CD14-positive monocyte (primary cell): Measurements from ENCODE around the gene C2orf76. TPM values are rescaled to one million over a fixed set of nuclear protein-coding genes. Genes with fewer than 3 reads are reported as not detected.

ENCODE experiments used
- DNase-seq, 3 donors: peaks; one replicate each; pipeline ENCODE4 v3.0.0-alpha.2; 2011 to 2022
- H2AFZ ChIP-seq: 2 replicates; pipeline ENCODE4 v1.6.0; 2012; ENCODE audit warnings: mild to moderate bottlenecking, low read depth, low read length, inconsistent platforms; ENCODE audit not compliant: insufficient read depth, poor library complexity, severe bottlenecking
- H3K27ac ChIP-seq, 2 donors: 1 replicate in 1 of 2; 2 replicates in 1 of 2; pipeline ENCODE4 v1.5.1; 2012 to 2013; ENCODE audit warnings: low read length in 2 of 2, control low read depth in 1 of 2, inconsistent platforms in 1 of 2, low read depth in 1 of 2, mild to moderate bottlenecking in 1 of 2
- H3K27me3 ChIP-seq, 2 donors: one replicate each; pipeline versions ENCODE4 v1.6.0 to v1.6.1; 2011 to 2013; ENCODE audit warnings: low read length in 2 of 2; ENCODE audit not compliant: control insufficient read depth in 2 of 2, insufficient read depth in 2 of 2
- H3K36me3 ChIP-seq, 2 donors: replicated peaks in 1 of 2; 1 replicate in 1 of 2; 2 replicates in 1 of 2; pipeline versions ENCODE4 v1.5.1 to v1.6.1; 2012 to 2013; ENCODE audit warnings: low read length in 2 of 2, control low read depth in 1 of 2, inconsistent platforms in 1 of 2, mild to moderate bottlenecking in 1 of 2; ENCODE audit not compliant: insufficient read depth in 2 of 2, control insufficient read depth in 1 of 2
- H3K4me1 ChIP-seq, 2 donors: 1 replicate in 1 of 2; 2 replicates in 1 of 2; pipeline versions ENCODE4 v1.5.1 to v1.6.1; 2012 to 2013; ENCODE audit warnings: low read length in 2 of 2, control low read depth in 1 of 2, inconsistent platforms in 1 of 2, mild to moderate bottlenecking in 1 of 2, moderate library complexity in 1 of 2; ENCODE audit not compliant: insufficient read depth in 2 of 2, control insufficient read depth in 1 of 2
- H3K4me2 ChIP-seq: replicated peaks from 2 replicates; pipeline ENCODE3; 2012; ENCODE audit warnings: low read length, moderate library complexity, mild to moderate bottlenecking; ENCODE audit not compliant: poor library complexity, severe bottlenecking; ENCODE audit errors: extremely low read depth
- H3K4me3 ChIP-seq, 3 experiments: fragments of 200-600 bp in 1 of 3; sonication (generic) in 1 of 3; replicated peaks in 1 of 3; 1 replicate in 2 of 3; 2 replicates in 1 of 3; pipeline ENCODE4 v1.5.1; 2011 to 2013; ENCODE audit warnings: low read length in 3 of 3, mild to moderate bottlenecking in 3 of 3, control low read depth in 2 of 3, low read depth in 2 of 3, inconsistent platforms in 1 of 3, moderate library complexity in 1 of 3
- H3K79me2 ChIP-seq: 2 replicates; pipeline ENCODE4 v1.6.0; 2012; ENCODE audit warnings: mild to moderate bottlenecking, control low read depth, inconsistent platforms, low read length, moderate library complexity; ENCODE audit not compliant: insufficient read depth
- H3K9ac ChIP-seq: 2 replicates; pipeline ENCODE4 v1.6.0; 2017; ENCODE audit warnings: low read length, mild to moderate bottlenecking; ENCODE audit not compliant: insufficient read depth, poor library complexity, severe bottlenecking
- H3K9me3 ChIP-seq, 2 donors: replicated peaks in 1 of 2; 1 replicate in 1 of 2; 2 replicates in 1 of 2; pipeline versions ENCODE4 v1.5.1 to v1.6.1; 2012 to 2013; ENCODE audit warnings: low read length in 2 of 2, control low read depth in 1 of 2; ENCODE audit not compliant: control insufficient read depth in 1 of 2, insufficient read depth in 1 of 2
- H4K20me1 ChIP-seq: 2 replicates; pipeline ENCODE4 v1.6.0; 2012; ENCODE audit warnings: mild to moderate bottlenecking, low read length, control low read depth, moderate library complexity; ENCODE audit not compliant: insufficient read depth
- H3K27ac Mint-ChIP-seq, 7 donors: one replicate each; pipeline ENCODE4 v1.8.0; 2020; ENCODE audit warnings: mild to moderate bottlenecking in 7 of 7, mixed read lengths in 7 of 7, moderate library complexity in 6 of 7, inconsistent platforms in 2 of 7
- H3K27me3 Mint-ChIP-seq, 3 donors: one replicate each; pipeline ENCODE4 v1.8.0; 2021 to 2022; ENCODE audit warnings: low read depth in 3 of 3, mild to moderate bottlenecking in 3 of 3, mixed read lengths in 3 of 3, moderate library complexity in 3 of 3, inconsistent platforms in 1 of 3
- H3K36me3 Mint-ChIP-seq, 2 donors: one replicate each; pipeline ENCODE4 v1.8.0; 2020; ENCODE audit warnings: mixed read lengths in 2 of 2, inconsistent platforms in 1 of 2, mild to moderate bottlenecking in 1 of 2
- H3K4me1 Mint-ChIP-seq: one replicate; pipeline ENCODE4 v1.8.0; 2020; ENCODE audit warnings: mild to moderate bottlenecking, mixed read lengths
- H3K4me3 Mint-ChIP-seq, 2 donors: one replicate each; pipeline ENCODE4 v1.8.0; 2020; ENCODE audit warnings: mild to moderate bottlenecking in 2 of 2, mixed read lengths in 2 of 2, moderate library complexity in 1 of 2
- H3K9me3 Mint-ChIP-seq, 7 donors: one replicate each; pipeline ENCODE4 v1.8.0; 2020 to 2022; ENCODE audit warnings: mixed read lengths in 7 of 7, mild to moderate bottlenecking in 6 of 7, moderate library complexity in 6 of 7, inconsistent platforms in 2 of 7
- CTCF ChIP-seq: fragments of 200-600 bp; IDR thresholded peaks from one replicate; pipeline ENCODE4 v1.8.0; 2022; ENCODE audit warnings: antibody characterized with exemption, mild to moderate bottlenecking
- WGBS: methylation state at CpG from one replicate; pipeline ENCODE4 v1.1.5; 2013; ENCODE audit warnings: missing lambda C conversion rate; ENCODE audit not compliant: insufficient coverage; 5-methylcytosine and 5-hydroxymethylcytosine counted together
- intact Hi-C, 2 donors: fragments of 100-400 bp; cut with micrococcal nuclease; formaldehyde crosslinking; loops; one replicate each; pipeline versions ENCODE4 v1.15.0 to v1.15.1; 2023
- polyA plus RNA-seq, 3 donors: library from polyadenylated mRNA; depleted of rRNA in 1 of 3; unstranded in 2 of 3; stranded (reverse) in 1 of 3; fragments of 300-500 nt in 2 of 3; fragments of >200 nt in 1 of 3; fragmentation: Illumina TruSeq in 2 of 3; gene quantifications; 1 replicate in 2 of 3; 2 replicates in 1 of 3; pipeline ENCODE4 v1.2.3, GENCODE V29; 2012 to 2021

The C2orf76 gene
- polyA plus RNA-seq, 3 donors, result 9.7 to 32.5 (median 31.0) TPM

- Mint-ChIP-seq H3K36me3 (peaks cover 0 to under 1% of the 10 kb centered on the region in 2 donors), H3K4me3 (no peak overlapping the region), H3K27me3 (peaks cover 0 to 1% (median 1%) of the 10 kb centered on the region in 3 donors), H3K27ac (peak overlapping the region in 1 of 7 donors; percentile 68), H3K4me1 (peaks cover 3% of the 10 kb centered on the region), H3K9me3 (peaks cover 0 to 1% (median 0%) of the 10 kb centered on the region in 7 donors)
- Histone ChIP-seq H3K4me1 (no peaks in the 10 kb centered on the region), H3K27me3 (no peaks in the 10 kb centered on the region), H3K27ac (no peak overlapping the region), H3K4me3 (no peak overlapping the region), H3K4me2 (no peak overlapping the region), H3K9me3 (no peaks in the 10 kb centered on the region), H3K9ac (no peak overlapping the region), H3K79me2 (no peaks in the 10 kb centered on the region), H2AFZ (no peak overlapping the region), H3K36me3 (no peaks in the 10 kb centered on the region), H4K20me1 (no peaks in the 10 kb centered on the region)
- TF ChIP-seq CTCF, result no peak
- intact Hi-C loops, result loop anchor here (5.0 to 10.0 kb wide), 3 partner anchors 277 to 1067 kb away; no protein-coding TSS in a partner anchor
- WGBS, result 100% methylated on average over 3 of the region's 8 CpGs
- no peak for DNase-seq
These were observed 75.0 kb downstream of the C2orf76 start for GRCh38 chr2:119291588-119292167.

GRCh38 chr2:119290859-119291587, 75.6 kb downstream of the C2orf76 start:
- Histone ChIP-seq H3K27me3 (no peaks in the 10 kb centered on the region), H4K20me1 (no peaks in the 10 kb centered on the region), H3K79me2 (no peaks in the 10 kb centered on the region), H3K4me2 (no peak overlapping the region), H3K9me3 (no peaks in the 10 kb centered on the region), H3K9ac (no peak overlapping the region), H3K4me1 (no peaks in the 10 kb centered on the region), H3K36me3 (no peaks in the 10 kb centered on the region), H3K27ac (no peak overlapping the region), H3K4me3 (no peak overlapping the region), H2AFZ (no peak overlapping the region)
- Mint-ChIP-seq H3K36me3 (peaks cover 0 to 6% of the 10 kb centered on the region in 2 donors), H3K27me3 (peaks cover 0 to 4% (median 1%) of the 10 kb centered on the region in 3 donors), H3K9me3 (peaks cover 0 to 1% (median 0%) of the 10 kb centered on the region in 7 donors), H3K4me1 (peaks cover 3% of the 10 kb centered on the region), H3K27ac (no peak overlapping the region), H3K4me3 (no peak overlapping the region)
- peak in 2 of 3 donors; percentile 56 to 68 for DNase-seq
- 92% methylated on average over 7 of the region's 15 CpGs for WGBS
- TF ChIP-seq CTCF, result peak; percentile 77
- intact Hi-C loops, result loop anchor here (5.0 to 10.0 kb wide), 3 partner anchors 276 to 1066 kb away; no protein-coding TSS in a partner anchor
